HG02798 (cell line): ENCODE data around the gene TRMT61A.

Source experiments
- ATAC-seq: cut with Tn5 transposase; IDR thresholded peaks from one replicate; pipeline ENCODE4 v1.9.1; 2021; ENCODE audit warnings: mild to moderate bottlenecking; ENCODE audit not compliant: unreplicated experiment, poor library complexity

Gene TRMT61A

GRCh38 chr14:103561381-103562178 lies 32.6 kb downstream of the TRMT61A start:
- ATAC-seq = peak; percentile 19

- ATAC-seq = no peak
Observed at GRCh38 chr14:103562179-103562428, 33.1 kb downstream of the TRMT61A start.

GRCh38 chr14:103562429-103563225 lies 33.6 kb downstream of the TRMT61A start, which contains the start of the genes BAG5 and COA8:
Gene BAG5, minus strand, starts transcription at chr14:103562657. Its CDS starts 1,493 bp downstream, at chr14:103561164.
Gene COA8, plus strand, starts transcription at chr14:103562960. Its CDS starts 42 bp downstream, at chr14:103563002.
- peak; percentile 82 for ATAC-seq

GRCh38 chr14:103563226-103563620 lies 34.2 kb downstream of the TRMT61A start:
- no peak for ATAC-seq

- no peak for ATAC-seq
Observed at GRCh38 chr14:103563844-103564505, 35.0 kb downstream of the TRMT61A start.

GRCh38 chr14:103568952-103569351 lies 40.0 kb downstream of the TRMT61A start:
- ATAC-seq = no peak

GRCh38 chr14:103569408-103569807 lies 40.4 kb downstream of the TRMT61A start:
- no peak for ATAC-seq

- ATAC-seq = no peak
Observed at GRCh38 chr14:103574104-103574503, 45.1 kb downstream of the TRMT61A start.

GRCh38 chr14:103574707-103575285 lies 45.8 kb downstream of the TRMT61A start:
- ATAC-seq = no peak

GRCh38 chr14:103576371-103577024 lies 47.5 kb downstream of the TRMT61A start:
- no peak for ATAC-seq

GRCh38 chr14:103578401-103579075 lies 49.5 kb downstream of the TRMT61A start:
- no peak for ATAC-seq

- no peak for ATAC-seq
Observed at GRCh38 chr14:103581206-103581605, 52.2 kb downstream of the TRMT61A start.

- no peak for ATAC-seq
Observed at GRCh38 chr14:103581954-103582703, 53.1 kb downstream of the TRMT61A start.

- no peak for ATAC-seq
Observed at GRCh38 chr14:103584326-103584915, 55.4 kb downstream of the TRMT61A start.
